ENCODE measurements around the gene CPPED1.

DNA sequence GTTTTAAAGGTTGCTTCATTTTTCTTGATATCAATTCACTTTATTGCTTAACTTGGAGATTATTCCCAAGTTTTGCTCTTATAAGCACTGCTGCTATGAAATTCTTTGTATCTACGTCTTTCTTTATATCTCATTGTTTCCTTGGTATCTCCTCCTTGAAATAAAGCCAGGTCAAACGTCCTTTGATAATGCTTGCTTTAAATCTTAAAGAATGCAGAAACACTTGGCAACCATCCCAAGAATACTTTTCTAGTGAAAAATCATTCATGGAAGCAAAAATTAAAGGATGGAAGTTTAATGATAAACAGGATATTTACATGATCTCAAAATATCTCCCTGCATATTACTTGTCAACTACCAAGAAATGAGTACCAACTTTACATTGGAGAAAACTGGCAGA, 175.2 kb downstream of the CPPED1 start:
- TF ChIP-seq, protein P1, sequence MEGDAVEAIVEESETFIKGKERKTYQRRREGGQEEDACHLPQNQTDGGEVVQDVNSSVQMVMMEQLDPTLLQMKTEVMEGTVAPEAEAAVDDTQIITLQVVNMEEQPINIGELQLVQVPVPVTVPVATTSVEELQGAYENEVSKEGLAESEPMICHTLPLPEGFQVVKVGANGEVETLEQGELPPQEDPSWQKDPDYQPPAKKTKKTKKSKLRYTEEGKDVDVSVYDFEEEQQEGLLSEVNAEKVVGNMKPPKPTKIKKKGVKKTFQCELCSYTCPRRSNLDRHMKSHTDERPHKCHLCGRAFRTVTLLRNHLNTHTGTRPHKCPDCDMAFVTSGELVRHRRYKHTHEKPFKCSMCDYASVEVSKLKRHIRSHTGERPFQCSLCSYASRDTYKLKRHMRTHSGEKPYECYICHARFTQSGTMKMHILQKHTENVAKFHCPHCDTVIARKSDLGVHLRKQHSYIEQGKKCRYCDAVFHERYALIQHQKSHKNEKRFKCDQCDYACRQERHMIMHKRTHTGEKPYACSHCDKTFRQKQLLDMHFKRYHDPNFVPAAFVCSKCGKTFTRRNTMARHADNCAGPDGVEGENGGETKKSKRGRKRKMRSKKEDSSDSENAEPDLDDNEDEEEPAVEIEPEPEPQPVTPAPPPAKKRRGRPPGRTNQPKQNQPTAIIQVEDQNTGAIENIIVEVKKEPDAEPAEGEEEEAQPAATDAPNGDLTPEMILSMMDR (IDR thresholded peaks at IDR 0.05; ENCODE audit: low read depth, low read length) = no peak
- TF ChIP-seq EZH2phosphoT487 (IDR thresholded peaks at IDR 0.05; ENCODE audit: low read depth) = no peak

Measured in OCI-LY3 (cell line).